GM10248 (cell line): ENCODE results near the gene HS2ST1.
"Not testable (repeated sequence)": the region's sequence is repeated elsewhere in the genome, so short reads cannot be mapped to it uniquely, and the experiment has no call there.

Source experiments
- CTCF ChIA-PET: fragments of 300-600 bp; sonication (Branson Sonifier 250); formaldehyde crosslinking; extraction: SDS; loops from one replicate; lab custom pipeline; 2021; ENCODE audit warnings: antibody characterized with exemption; lab: Yijun Ruan, JAX
- POLR2A ChIA-PET: fragments of 350-650 bp; sonication (Branson Sonifier 250); formaldehyde crosslinking; extraction: SDS; loops from one replicate; lab custom pipeline; 2020; ENCODE audit warnings: antibody characterized with exemption; lab: Yijun Ruan, JAX
- DNase-seq: peaks from one replicate; pipeline ENCODE4 v3.0.0; 2012; ENCODE audit errors: extremely low spot score
- CTCF ChIP-seq: IDR thresholded peaks from 2 replicates; pipeline ENCODE4 v1.5.1; 2012; ENCODE audit warnings: mild to moderate bottlenecking, low read depth; ENCODE audit errors: extremely low read depth, missing control alignments, control extremely low read depth

Gene HS2ST1

DNA sequence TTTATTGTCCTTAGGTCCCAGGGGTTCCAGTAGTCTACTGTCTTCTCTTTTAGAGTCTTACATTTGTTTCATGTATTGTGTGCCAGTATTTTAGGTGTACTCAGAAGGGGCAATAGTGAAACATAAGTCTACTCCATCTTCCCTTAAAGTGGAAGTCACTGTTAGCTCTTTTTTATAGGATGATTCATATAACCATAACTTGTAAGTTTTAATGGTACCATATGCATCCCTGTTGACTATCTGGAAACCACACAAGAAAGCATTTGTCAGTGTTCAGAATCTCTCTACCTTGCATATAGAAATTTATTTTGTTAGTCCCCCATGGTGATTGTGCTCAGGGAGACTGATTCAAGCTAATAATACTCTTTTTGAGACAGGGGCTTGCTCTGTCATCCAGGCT is 149.9 kb downstream of the HS2ST1 start:
- ChIA-PET CTCF (interaction anchor here (1.2 to 6.5 kb wide), 5 partner anchors 11 to 19 kb away, joined by 3 to 51 read pairs (median 4); no protein-coding TSS in a partner anchor), POLR2A (no interaction called here)
- DNase-seq, result no peak
- no peak for TF ChIP-seq CTCF

GRCh38 chr1:87064986-87065385 is 150.6 kb downstream of the HS2ST1 start:
- no peak for TF ChIP-seq CTCF
- DNase-seq, result no peak
- POLR2A ChIA-PET, result interaction anchor here (0.6 kb wide), 1 partner anchor 78 kb away, joined by 5 read pairs; no protein-coding TSS in a partner anchor
- CTCF ChIA-PET, result interaction anchor here (1.2 to 6.5 kb wide), 7 partner anchors 10 to 361 kb away, joined by 3 to 51 read pairs (median 4); partner anchors contain the start of gene SH3GLB1

- POLR2A ChIA-PET, DNase-seq: not testable (repeated sequence)
- CTCF ChIA-PET, result interaction anchor here (1.4 to 6.5 kb wide), 4 partner anchors 9 to 363 kb away, joined by 3 to 51 read pairs (median 7); partner anchors contain the start of gene SH3GLB1
Measured at GRCh38 chr1:87066708-87067107, 152.3 kb downstream of the HS2ST1 start.

DNA sequence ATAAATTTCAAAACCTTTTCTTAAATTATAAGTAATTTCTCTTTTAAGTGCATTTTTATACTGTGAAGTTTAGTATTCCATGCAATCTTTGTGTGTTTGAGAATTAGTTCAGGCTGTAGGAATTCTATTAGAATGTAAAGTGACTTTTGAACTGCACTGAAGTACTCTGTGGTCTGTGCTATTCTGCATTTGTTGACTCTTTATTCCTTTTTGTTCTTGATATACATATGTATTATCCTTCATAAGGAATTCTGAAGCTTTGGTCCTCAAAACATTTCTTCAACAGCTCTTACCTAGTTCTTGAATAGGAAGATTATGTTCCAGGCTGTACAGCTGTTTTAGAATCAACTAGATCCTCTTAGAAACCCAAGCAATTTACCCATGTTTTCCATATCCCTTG is 158.0 kb downstream of the HS2ST1 start:
- CTCF ChIA-PET, result interaction anchor here (0.9 to 3.7 kb wide), 3 partner anchors 11 to 175 kb away, joined by 3 to 36 read pairs (median 3); partner anchors contain the start of genes HS2ST1 and SELENOF
- POLR2A ChIA-PET, result no interaction called here
- no peak for TF ChIP-seq CTCF
- no peak for DNase-seq

DNA sequence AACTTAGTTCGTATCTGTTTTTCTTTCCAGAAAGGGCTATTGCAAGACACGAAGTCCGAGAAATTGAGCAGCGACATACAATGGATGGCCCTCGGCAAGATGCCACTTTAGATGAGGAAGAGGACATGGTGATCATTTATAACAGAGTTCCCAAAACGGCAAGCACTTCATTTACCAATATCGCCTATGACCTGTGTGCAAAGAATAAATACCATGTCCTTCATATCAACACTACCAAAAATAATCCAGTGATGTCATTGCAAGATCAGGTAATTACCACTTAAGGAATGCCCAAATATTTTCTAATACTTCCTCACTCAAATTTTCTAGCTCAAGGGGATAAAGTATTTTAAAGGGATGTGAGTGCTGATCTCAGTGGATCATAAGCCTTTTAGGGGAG is 158.5 kb downstream of the HS2ST1 start:
- CTCF ChIA-PET, result interaction anchor here (3.7 kb wide), 1 partner anchor 11 kb away, joined by 36 read pairs; no protein-coding TSS in a partner anchor
- POLR2A ChIA-PET, result no interaction called here
- no peak for TF ChIP-seq CTCF
- DNase-seq, result no peak

GRCh38 chr1:87074001-87074795 is 159.8 kb downstream of the HS2ST1 start:
- CTCF ChIA-PET, result interaction anchor here (1.2 to 3.7 kb wide), 4 partner anchors 9 to 369 kb away, joined by 3 to 36 read pairs (median 4); partner anchors contain the start of gene SH3GLB1
- TF ChIP-seq CTCF, result no peak

More at GRCh38 chr1:87074001-87074795, 159.8 kb downstream of the HS2ST1 start:
- no peak for DNase-seq
- POLR2A ChIA-PET, result no interaction called here
